Measurements from ENCODE around the gene NTRK3.
A peak's percentile ranks its signal among the peaks of the same experiment; 100 is the strongest.

Gene NTRK3

DNA sequence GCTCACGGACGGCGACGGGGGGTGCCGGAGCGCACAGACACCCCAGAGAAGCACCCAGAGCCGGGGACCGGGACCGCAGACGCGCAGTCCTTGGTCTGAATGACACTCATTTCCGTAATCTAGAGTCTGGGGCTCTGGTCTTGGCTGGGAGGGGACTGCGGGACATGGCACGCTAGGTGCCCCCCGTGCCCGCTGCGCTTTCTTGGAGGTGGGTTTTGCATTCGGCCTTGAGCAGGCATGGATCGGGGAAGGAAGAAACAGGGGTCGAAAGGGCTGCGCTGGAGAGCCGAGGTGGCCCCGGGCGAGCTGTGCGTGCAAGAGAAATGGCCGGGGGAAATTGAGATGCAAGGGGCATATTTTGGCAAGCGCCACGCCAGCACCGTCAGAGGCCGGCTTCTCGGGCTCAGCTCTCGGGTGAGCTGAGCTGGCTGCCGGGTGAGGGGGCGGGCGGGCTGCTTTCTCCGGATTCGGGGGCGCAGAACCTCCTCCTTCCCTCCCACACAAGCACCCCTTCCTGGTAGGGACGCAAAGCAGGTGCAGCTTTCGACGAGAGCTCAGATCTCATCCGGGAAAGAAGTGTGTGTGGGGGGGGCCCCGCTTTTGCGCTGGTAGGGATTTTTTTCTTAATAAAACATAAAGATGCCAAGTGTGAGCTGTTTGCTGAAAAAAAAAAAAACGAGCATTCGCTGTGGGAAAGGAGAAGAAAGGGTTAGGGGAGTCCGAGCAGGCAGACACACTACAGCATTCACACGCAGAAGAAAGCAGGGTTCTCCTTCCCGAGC lies 963 bp upstream of the NTRK3 start:
- DNase-seq = no peak

DNA sequence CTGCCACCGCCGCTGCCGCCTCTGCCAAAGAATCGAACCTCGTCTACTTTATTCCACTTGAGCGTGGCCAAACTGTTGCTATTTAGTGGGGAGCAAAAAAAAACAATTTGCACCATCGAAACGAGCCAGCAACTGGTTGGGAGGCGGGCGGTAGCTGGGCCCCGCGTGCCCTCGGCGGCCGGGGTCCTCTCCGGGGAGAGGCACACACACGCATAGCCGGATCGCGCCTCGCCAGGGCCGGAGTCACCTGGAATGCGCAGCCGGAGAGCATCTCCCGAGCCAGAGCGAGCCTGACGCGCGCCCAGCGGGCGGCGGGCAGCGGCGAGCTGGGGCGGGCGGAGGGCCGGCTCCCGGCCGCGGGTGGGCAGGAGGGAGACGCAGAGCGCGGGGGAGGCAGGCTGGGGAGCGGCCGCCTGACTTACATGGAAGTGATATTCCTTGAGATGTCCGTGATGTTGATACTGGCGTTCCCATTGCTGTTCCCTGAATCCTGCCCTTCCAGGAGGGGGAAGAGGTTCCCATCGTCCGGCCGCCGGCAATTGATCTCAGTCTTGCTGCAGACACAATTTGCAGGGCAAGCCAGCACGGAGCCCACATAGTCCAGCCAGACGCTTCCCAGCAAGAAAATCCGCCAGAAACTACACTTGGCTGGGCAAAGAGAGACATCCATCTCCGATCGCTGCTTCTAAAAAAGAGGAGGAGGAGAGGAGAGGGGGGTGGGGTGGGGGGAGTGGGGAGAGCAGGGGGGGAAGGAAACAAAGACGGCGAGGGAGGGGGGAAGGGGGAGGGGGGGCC lies 858 bp downstream of the NTRK3 start:
- no peak for DNase-seq

DNA sequence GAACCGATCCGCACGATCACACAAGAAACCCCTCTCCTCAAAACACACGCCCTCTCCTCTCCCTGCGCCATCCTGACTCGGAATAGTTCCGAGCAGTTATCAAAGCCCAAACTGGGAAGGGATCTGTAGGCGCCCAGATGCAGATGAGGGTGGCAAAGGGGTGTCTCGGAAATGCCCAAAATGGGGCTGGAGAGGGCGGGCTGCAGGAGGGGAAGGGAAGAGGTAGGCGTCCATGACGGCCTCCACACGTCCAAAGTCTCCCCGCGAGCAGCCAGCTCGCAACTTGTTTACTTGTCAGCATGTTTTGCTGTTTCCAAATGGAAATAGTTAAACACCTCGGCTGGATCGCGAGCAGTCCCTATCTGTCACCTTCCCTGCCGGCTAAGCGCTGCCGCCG lies 1.5 kb downstream of the NTRK3 start:
- DNase-seq = no peak

DNA sequence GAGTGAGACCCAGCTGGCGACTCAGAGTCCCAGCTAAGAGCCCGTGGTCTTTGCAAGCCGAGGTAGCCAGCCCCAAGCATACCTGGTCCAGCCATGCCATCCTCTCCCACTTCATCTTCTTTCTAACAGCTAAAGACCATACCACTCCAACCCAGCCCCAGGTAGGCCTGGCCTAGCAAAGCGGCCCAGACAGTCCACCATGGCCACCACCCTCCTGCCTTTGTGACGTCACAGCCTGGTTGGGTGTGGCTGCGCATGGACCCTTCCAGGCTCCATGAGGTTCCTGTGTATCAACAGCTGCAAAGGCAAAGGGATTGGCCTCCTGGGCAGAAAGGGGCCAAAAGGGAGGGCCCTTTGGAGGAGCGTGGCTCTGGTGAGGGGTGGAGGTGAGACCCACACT lies 4.1 kb downstream of the NTRK3 start:
- no peak for DNase-seq

DNA sequence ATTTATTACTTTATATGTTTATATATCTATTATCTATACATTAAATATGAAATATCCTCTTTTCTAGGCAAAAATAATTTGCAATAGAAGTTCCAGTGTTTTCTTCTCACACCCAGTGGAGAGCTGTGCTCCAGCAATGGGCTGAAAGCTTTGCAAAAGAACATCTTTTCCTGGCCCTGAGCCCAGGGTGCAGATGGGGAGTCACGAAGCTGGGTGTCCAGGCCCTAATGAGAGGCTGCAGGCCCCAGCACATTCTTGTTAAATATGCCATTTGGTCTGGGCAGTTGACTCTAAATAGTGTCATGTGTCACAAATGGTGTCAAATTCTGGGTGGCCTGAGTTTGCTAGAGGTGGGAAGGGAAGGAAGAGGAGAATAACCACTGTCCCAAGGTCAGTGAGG lies 5.7 kb downstream of the NTRK3 start:
- no peak for DNase-seq

DNA sequence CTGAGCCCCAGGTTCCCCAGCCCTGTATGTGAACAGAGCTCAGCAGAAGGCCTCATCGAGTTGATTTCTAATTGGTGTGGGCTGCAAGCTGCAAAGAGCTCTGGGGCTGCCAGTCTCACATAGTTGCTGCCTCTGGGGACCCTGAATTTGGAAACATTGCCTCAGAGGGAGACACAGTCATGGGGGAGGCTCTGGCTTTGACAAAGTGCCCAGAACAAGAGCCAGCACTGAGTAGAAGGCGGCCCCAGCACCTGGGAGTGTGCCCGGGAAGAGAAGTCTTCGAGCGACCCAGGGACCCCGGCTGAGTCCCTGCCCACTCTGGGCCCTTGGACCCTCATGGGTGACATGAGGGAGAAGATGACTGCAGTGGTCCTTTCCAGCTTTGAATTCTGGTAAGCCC lies 7.3 kb downstream of the NTRK3 start:
- no peak for DNase-seq

DNA sequence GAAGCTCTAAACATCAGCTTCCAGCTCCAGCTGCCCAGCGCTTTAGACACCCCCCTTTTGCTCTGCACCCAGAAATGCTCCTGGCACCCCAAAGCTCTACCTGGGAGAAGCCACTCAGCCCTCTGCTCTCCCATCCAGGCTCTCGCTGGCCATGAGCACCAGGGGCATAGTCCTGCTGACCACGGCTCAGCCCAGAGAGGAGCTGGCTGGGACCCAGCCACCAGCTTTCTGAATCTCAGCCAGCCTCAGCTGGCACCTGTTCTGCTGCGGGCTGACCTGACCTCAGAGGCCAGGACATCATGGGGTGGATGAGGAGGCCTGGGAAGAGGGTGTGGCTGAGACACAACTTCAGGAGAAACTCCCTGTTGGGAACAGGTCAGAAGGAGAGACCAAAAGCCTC lies 8.6 kb downstream of the NTRK3 start:
- DNase-seq = no peak

DNA sequence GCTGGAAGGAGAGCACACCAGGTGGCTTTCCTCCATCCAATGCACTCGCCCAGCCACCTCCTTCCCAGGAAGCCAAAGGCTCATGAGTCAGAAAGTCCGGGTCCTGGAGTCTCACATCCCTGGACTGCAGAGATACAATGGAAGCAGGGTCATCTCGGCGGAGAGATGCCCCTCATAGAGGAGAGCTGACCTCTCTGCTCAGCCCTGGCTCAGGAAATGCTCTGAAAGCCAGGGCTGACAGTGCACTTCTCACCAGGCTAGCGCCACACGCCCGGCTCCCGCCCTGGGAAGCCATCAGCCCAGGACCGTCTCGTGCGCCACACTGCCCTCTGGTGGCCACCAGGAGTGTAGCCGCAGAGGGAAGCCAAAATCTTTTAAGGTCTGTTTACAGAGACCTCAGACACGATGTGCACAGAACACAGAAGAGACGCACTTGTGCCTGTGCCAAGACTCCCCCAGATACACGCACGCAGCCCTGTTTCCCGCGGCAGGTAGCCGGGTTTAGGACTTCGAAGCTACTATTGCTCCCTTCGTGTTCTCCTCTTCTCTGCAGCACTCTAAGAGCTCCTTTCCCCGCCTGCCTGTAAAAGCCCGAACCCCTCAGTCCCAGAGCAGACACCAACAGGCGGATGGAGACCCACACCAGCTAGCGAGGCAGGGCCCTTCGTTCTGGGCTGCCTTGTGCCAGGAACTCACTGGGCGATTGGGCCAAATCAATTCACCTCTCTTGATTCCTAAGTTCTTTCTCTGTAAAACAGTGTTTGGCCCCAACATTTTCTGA lies 9.7 kb downstream of the NTRK3 start:
- peak; percentile 74 for DNase-seq

DNA sequence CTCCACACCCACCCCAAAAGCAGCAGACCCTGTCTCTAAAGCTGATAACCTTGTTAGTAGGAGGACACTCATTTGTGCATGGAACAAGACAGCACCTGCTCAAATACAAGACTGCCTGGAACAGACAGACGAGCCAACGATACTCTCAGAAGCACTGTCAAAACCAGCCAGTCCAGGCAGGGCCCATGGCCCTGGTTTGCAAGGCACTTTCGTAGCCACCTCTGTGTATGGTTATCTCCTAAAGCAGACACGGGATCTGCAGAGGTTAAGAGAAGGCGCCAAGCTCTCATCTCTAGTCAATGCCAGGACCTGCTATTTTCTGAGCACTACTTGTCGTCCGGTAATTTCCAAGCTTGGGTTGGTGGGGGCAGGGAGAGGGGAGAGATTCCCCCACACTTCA lies 10.5 kb downstream of the NTRK3 start:
- DNase-seq = no peak

DNA sequence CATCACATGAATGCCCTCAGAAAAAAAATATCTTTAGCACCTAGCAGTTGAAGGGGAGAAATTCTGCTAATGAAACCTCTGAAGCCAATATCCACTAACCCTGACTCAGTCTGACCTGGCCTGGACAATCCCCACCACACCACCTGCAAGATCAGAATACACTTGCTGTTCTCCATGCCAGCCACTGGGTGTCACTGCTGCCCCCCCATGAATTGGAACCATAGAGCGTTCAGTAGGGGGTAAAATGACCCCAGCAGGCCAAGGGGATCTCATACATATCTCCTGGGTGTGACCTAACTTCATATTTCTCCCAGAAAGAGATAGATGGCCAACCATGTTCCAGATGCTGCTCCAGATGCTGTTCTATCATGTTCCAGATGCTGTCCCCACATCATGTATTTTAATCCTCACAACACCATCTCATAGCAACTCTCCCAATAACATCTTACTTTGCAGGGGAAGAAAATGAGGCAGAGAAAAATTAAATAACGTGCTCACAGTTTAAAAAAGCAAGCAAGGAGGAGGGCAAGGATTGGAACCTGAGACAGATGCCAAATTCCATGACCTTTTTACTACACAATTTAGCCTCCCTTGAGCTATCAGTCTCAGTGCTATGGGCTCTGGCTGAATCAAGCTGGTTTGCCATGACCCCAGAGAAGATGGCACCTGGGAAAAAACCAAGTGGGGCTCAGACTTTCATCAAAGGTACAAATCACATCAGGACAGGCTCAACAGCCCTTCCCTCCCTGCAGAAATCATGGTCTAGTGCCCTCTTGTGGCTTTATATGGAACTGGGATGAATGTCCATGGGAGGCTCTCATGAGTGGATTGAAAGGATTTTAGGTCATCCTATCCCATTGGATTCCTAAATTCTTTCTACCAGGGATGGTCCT lies 12.4 kb downstream of the NTRK3 start:
- no peak for DNase-seq

DNA sequence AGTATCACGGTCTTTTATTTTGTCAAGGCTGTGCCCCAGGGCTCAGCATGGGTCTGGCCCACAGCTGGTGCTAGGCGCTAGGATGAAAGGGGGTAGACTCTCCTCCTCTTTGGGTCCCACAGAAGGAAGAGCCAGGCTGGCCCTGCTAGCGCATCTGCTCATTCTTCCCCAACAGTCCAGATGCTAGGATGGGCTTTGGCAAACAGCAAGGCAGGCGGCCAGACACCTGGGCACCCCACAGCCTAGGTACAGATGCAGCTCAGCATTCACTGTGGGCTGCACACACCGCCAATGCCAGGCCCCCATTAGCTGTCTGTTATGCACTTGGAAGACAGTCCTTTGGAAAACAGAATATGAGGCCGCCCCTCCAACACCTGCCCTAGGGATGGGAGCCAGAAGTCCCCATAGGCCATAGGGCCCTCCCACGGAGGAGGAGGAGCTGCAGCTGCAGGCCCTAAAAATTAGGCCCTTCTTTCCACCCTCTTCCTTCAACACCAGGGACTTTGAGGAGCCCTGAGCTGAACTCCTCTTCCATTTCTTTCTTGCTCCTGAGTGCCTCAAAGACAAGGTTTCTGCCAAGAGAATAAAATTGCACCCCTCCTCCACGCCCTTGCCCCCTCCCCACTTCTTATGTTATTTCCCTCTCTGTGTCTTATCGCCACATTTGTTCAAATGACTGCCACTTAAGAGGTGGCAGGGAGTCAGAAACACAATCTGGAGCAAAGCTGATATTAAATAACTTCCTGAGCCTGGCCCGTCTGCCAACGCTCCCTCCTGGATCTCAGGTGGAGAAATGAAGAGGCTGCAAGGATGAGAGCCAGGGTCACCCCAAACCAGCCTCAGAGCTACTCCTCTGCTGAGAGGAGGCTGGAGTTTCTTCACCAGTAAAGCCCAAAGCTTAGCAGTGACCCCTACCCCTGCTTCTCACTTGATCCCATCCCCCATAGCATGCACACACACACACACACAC lies 13.7 kb downstream of the NTRK3 start:
- DNase-seq = no peak

DNA sequence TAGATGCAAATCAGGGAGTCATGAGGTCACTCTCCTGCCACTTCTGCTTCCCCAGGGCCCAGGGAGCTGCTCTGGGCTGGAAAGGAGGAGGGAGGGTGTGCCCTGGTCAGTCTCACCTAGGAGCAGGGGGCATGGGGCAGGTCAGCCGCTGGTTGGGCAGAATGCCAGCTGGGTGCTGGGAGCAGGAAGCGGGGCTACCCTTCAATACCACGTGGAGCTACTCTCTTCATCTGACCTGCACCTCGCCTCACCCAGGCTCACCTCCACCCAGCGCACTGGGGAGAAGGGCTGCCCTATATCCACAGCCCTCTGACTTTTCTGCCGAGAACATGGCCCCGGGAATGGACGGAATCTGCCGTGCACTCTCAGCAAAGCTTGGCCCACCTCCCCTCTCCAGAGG lies 15.1 kb downstream of the NTRK3 start:
- no peak for DNase-seq

DNA sequence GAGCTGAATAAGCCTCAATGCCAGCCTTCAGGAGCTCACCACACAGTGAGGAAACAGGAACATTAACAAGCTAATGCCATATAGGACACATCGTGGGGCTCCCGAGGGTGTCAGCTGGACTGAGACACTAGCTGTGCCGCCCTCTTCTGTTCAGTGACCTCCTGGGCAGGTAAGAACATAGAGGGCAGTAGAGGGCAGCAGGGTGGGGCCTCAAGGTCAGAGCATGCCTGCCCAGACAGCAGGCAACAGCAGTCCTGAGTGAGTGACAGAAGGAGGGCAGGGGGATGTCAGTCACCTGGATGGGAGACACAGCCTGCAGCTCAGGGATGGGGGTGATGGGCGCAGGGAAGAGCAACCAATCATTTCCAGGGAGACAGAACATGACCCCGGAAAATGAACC lies 15.5 kb downstream of the NTRK3 start:
- DNase-seq = no peak

DNA sequence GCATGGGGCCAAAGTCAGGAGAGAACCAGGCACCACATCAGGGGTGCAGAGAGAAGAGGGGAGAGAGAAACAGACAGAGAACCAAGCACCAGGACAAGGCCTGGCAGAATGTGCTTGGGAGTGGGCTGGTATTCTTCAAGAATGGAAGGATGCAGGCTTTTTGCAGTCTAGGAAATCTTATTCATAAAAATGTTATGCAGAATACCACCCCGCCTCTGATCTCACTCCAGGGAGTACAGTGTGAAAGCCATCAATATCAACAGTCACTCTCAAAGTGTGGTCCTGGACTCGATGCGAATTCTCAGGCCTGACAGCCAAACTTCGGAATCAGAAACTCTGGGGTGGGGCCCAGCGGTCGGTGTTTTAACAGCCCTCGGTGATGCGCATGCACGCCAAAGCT lies 16.9 kb downstream of the NTRK3 start:
- no peak for DNase-seq

DNA sequence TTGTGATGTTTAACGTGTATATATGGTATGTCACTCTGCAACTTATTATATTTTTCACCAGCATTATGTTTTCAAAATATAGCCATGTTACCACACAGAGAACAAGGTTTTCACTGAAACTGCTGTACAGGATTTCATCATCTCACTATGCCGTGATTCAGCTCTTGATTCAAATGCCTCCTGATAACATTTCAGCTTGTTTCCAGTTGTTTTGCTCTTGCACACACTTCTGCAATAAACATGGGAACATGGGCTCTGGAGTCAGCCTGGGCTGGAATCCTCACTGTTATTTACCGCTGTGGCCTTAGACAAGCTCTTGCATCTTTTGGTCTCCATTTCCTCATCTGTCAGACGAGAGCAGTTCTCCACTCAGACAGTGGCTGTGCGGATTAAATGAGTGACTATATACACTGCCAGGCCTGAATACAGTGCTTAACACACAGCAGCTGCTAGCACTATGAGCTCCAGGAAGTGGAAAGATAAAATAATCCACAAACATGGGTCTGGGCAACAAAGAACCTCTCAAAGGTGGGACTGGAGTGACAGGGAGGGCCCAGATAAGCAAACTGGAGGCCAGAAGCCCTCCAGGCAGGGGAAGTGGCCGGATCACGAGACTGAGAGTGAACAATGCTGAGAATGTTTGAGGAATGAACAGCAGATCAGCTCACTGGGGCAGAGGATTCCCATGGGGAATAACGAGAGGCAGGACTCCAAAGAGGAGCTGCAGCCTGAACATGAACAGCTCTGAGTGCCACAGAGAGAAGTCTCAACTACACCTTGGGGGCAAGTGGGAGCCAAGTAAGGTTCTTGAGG lies 17.7 kb downstream of the NTRK3 start:
- no peak for DNase-seq

DNA sequence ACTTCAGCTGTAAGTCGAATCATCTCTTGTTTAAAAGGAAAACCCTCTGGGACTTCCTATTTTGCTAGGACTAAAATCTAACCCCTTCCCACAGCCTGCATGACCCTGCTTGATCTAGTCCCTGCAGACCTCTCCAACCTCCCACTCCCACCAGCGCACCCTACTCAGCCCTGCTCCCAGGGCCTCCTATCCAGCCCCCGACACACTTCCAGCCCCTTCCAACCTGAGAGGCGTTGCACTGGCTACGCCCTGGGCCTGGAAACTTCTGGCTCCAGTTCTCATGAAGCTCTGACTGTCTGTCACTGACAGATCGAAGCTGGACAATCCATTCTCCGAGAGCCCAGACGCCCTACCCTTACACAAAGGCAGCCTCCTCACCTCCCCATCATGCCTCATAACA lies 21.8 kb downstream of the NTRK3 start:
- DNase-seq = no peak

DNA sequence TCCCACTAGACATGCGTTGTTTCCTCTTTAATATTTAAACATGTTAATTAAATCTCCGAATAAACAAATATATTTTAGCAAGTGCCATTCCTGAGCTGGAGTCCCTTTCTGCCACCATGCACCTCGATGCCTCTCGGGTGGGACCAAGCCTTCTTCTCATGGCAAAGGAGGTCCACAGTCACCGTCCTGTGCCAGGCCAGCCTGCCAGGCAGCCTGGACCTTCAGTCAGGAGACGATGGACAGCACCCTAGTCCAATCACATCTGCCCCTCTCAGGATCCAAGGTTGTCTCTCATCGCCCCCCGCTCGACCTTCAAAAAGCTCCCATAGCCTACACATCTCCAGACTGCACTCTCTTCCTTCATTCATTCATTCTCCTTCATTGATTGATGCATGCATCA lies 22.6 kb downstream of the NTRK3 start:
- DNase-seq = no peak

DNA sequence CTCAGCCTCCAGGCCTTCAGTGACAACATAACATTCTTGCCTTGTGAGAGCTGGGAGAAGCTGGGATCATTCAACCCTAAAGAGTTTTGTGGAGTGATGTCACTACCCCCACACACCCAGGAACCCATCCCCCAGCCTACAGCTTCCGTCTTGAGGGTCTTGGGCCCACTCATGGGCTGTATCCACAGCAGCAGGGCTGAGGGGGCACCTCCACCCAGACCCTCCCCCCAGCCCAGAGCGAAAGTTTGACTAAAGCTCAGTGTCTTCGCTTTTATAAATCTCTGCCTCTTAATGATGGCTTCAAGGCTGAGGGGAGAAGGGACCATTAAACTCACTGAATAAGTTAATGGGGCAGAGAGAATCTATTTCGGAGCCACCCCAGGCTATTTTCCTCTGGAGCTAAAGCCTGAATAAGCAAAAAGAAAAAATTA lies 23.8 kb downstream of the NTRK3 start:
- no peak for DNase-seq

DNA sequence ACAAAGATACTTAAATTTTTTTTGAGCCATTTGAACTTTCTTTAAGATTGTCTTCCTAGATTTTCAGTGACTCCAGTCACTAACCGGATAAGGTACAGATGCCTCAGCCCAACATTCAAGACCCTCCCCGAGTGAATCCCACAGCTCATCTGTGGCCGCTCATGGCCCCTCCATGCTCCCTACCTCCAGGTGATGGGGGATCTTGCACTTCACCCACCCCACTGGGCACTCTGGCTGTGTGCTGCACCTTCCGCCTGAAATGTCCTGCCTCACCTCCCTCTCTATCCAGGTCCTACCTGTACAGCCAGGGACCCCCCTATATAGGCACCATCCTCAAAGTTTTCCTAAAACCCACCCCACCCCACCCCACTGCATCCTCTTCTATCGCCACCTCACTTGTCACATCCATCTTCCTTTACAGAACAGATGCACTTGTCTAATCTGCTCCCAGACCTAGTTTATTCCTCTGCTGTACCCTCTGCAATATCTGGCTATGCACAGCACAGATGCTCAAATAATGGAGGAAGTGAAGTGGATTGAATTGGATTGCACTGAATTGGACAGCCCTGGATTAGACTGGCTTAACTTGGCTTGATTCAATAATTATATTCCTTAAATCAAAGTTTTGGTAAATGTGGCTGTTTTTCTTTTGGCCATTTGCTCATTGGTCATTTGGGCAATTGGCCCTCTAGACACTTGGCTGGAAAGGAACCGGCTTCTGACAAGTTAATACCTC lies 24.5 kb downstream of the NTRK3 start:
- DNase-seq = no peak

DNA sequence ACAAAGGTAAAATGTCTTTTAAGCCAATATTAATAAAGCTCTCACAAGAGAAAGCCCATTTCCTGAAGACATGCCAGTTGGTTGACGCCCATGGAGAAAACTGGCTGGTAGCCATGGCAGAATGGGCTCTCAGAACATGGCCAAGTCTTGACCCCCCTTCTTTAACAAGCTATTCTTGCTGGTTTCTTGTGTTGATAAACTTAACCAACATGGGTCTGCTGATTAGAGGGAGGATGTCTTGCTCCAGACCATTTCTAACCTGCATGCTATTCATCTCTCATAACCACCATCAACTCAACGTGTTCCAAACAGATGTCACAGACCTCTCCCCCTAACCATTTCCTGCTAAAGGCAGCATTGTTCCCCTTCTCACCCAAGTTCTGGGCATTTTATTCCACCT lies 25.7 kb downstream of the NTRK3 start:
- no peak for DNase-seq
